Measurements from ENCODE around the gene TFEB.

Gene TFEB

DNA sequence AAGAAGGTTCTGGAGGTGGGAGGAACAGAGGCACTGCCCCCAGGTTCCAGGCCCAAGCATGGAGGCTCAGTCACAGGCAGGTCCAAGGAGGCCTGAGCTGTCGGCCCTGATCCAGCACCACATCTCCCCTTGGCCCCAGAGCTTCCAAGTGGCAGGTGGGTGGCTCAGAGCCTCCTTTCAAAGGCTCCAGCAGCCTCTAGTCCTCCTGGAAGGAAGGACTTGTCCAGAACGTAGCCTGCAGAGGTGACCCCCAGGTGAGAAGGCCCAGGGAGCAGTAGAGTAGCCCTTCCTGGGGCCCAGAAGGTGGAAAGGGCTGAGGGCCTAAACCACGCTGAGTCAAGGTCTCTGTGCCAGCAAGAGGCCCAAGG, 7.7 kb downstream of the TFEB start:
- Histone ChIP-seq H3K36me3 (ENCODE audit: control insufficient read depth in 2 of 2, insufficient read depth in 1 of 2, low read length in 2 of 2) (no peaks in the 10 kb centered on the region), H3K27ac (ENCODE audit: extremely low read depth, low read depth, low read length) (no peak overlapping the region), H3K4me1 (ENCODE audit: control insufficient read depth, insufficient read depth, low read length) (no peaks in the 10 kb centered on the region; the same call in 1 of the 2 replicates), H3K9me3 (ENCODE audit: control insufficient read depth, insufficient read depth, low read depth, low read length) (no peaks in the 10 kb centered on the region), H3K4me3 (ENCODE audit: low read depth, low read length) (no peak overlapping the region)
- TF ChIP-seq, protein P1, sequence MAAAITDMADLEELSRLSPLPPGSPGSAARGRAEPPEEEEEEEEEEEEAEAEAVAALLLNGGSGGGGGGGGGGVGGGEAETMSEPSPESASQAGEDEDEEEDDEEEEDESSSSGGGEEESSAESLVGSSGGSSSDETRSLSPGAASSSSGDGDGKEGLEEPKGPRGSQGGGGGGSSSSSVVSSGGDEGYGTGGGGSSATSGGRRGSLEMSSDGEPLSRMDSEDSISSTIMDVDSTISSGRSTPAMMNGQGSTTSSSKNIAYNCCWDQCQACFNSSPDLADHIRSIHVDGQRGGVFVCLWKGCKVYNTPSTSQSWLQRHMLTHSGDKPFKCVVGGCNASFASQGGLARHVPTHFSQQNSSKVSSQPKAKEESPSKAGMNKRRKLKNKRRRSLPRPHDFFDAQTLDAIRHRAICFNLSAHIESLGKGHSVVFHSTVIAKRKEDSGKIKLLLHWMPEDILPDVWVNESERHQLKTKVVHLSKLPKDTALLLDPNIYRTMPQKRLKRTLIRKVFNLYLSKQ (tag by site-specific recombination; IDR thresholded peaks at IDR 0.05; ENCODE audit: borderline replicate concordance): no peak
- TF ChIP-seq ZNF121 (tag by site-specific recombination; IDR thresholded peaks at IDR 0.05) (no peak), ZNF223 (tag by site-specific recombination; IDR thresholded peaks at IDR 0.05) (no peak), ZNF677 (tag by site-specific recombination; IDR thresholded peaks at IDR 0.05) (no peak), ZNF132 (tag by site-specific recombination; IDR thresholded peaks at IDR 0.05; ENCODE audit: borderline replicate concordance) (no peak), ZNF391 (tag by site-specific recombination; IDR thresholded peaks at IDR 0.05; ENCODE audit: borderline replicate concordance, low read depth) (no peak), ZEB2 (tag by site-specific recombination; IDR thresholded peaks at IDR 0.05) (no peak), BCL11A (tag by site-specific recombination; IDR thresholded peaks at IDR 0.05; ENCODE audit: low read depth) (no peak), ZNF530 (tag by site-specific recombination; IDR thresholded peaks at IDR 0.05; ENCODE audit: low read depth) (no peak), SALL2 (tag by site-specific recombination; IDR thresholded peaks at IDR 0.05; ENCODE audit: borderline replicate concordance) (no peak), ZNF670 (tag by site-specific recombination; IDR thresholded peaks at IDR 0.05; ENCODE audit: low read depth) (no peak), MZF1 (tag by site-specific recombination; IDR thresholded peaks at IDR 0.05; ENCODE audit: borderline replicate concordance) (no peak), ZNF239 (tag by site-specific recombination; IDR thresholded peaks at IDR 0.05) (no peak), ZNF561 (tag by site-specific recombination; IDR thresholded peaks at IDR 0.05; ENCODE audit: borderline replicate concordance) (no peak)
- TF ChIP-seq, protein P2, sequence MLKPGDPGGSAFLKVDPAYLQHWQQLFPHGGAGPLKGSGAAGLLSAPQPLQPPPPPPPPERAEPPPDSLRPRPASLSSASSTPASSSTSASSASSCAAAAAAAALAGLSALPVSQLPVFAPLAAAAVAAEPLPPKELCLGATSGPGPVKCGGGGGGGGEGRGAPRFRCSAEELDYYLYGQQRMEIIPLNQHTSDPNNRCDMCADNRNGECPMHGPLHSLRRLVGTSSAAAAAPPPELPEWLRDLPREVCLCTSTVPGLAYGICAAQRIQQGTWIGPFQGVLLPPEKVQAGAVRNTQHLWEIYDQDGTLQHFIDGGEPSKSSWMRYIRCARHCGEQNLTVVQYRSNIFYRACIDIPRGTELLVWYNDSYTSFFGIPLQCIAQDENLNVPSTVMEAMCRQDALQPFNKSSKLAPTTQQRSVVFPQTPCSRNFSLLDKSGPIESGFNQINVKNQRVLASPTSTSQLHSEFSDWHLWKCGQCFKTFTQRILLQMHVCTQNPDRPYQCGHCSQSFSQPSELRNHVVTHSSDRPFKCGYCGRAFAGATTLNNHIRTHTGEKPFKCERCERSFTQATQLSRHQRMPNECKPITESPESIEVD (tag by site-specific recombination; IDR thresholded peaks at IDR 0.05): no peak
- TF ChIP-seq, protein P3, sequence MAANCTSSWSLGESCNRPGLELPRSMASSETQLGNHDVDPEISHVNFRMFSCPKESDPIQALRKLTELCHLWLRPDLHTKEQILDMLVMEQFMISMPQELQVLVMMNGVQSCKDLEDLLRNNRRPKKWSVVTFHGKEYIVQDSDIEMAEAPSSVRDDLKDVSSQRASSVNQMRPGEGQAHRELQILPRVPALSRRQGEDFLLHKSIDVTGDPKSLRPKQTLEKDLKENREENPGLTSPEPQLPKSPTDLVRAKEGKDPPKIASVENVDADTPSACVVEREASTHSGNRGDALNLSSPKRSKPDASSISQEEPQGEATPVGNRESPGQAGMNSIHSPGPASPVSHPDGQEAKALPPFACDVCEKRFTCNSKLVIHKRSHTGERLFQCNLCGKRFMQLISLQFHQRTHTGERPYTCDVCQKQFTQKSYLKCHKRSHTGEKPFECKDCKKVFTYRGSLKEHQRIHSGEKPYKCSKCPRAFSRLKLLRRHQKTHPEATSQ (tag by site-specific recombination; IDR thresholded peaks at IDR 0.05): no peak
- TF ChIP-seq, protein P4, sequence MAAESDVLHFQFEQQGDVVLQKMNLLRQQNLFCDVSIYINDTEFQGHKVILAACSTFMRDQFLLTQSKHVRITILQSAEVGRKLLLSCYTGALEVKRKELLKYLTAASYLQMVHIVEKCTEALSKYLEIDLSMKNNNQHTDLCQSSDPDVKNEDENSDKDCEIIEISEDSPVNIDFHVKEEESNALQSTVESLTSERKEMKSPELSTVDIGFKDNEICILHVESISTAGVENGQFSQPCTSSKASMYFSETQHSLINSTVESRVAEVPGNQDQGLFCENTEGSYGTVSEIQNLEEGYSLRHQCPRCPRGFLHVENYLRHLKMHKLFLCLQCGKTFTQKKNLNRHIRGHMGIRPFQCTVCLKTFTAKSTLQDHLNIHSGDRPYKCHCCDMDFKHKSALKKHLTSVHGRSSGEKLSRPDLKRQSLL (tag by site-specific recombination; IDR thresholded peaks at IDR 0.05): no peak
- ChIA-PET CTCF (interaction anchor here (0.7 to 1.6 kb wide), 3 partner anchors 27 to 359 kb away, joined by 3 to 7 read pairs (median 3); partner anchors contain the start of gene TOMM6), POLR2A (no interaction called here)

DNA sequence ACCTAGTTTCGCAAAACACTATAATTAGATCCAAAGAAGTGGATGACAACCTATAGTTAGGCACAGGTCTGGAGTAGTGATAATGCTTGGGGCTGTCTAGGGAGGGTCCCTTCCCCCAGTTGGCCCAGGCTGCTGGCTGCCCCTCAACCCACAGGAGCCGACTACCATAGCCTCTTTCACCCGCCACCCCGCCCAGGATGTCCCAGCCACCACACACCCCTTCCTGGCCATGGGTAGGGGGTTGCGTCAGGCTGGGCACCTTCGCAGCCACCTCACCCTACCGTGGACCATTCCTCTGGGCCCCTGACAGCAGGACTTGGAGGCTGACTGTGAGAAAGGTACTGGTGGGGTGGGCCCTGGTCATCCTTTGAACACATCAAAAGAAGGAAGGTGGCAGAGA, 8.5 kb downstream of the TFEB start:
- H3K4me1 ChIP-seq (ENCODE audit: control insufficient read depth, insufficient read depth, low read length): no peaks in the 10 kb centered on the region; the same call in 1 of the 2 replicates
- H3K4me3 ChIP-seq (ENCODE audit: low read depth, low read length): no peak overlapping the region
- ChIA-PET POLR2A (no interaction called here), CTCF (interaction anchor here (1.6 kb wide), 1 partner anchor 60 kb away, joined by 7 read pairs; the partner anchor contains the start of gene TOMM6)
- H3K9me3 ChIP-seq (ENCODE audit: control insufficient read depth, insufficient read depth, low read depth, low read length): no peaks in the 10 kb centered on the region
- no peaks in the 10 kb centered on the region for H3K36me3 ChIP-seq (ENCODE audit: control insufficient read depth in 2 of 2, insufficient read depth in 1 of 2, low read length in 2 of 2)
- H3K27ac ChIP-seq (ENCODE audit: extremely low read depth, low read depth, low read length): no peak overlapping the region
- no peak for TF ChIP-seq YY1 (tag by site-specific recombination; IDR thresholded peaks at IDR 0.05)
- TF ChIP-seq, protein P5, sequence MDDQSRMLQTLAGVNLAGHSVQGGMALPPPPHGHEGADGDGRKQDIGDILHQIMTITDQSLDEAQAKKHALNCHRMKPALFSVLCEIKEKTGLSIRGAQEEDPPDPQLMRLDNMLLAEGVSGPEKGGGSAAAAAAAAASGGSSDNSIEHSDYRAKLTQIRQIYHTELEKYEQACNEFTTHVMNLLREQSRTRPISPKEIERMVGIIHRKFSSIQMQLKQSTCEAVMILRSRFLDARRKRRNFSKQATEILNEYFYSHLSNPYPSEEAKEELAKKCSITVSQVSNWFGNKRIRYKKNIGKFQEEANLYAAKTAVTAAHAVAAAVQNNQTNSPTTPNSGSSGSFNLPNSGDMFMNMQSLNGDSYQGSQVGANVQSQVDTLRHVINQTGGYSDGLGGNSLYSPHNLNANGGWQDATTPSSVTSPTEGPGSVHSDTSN (CRISPR knock-in tag; IDR thresholded peaks at IDR 0.05): no peak
- TF ChIP-seq, protein P6, sequence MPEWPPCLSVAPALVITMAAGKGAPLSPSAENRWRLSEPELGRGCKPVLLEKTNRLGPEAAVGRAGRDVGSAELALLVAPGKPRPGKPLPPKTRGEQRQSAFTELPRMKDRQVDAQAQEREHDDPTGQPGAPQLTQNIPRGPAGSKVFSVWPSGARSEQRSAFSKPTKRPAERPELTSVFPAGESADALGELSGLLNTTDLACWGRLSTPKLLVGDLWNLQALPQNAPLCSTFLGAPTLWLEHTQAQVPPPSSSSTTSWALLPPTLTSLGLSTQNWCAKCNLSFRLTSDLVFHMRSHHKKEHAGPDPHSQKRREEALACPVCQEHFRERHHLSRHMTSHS (tag by site-specific recombination; IDR thresholded peaks at IDR 0.05): no peak
- TF ChIP-seq, protein P7, sequence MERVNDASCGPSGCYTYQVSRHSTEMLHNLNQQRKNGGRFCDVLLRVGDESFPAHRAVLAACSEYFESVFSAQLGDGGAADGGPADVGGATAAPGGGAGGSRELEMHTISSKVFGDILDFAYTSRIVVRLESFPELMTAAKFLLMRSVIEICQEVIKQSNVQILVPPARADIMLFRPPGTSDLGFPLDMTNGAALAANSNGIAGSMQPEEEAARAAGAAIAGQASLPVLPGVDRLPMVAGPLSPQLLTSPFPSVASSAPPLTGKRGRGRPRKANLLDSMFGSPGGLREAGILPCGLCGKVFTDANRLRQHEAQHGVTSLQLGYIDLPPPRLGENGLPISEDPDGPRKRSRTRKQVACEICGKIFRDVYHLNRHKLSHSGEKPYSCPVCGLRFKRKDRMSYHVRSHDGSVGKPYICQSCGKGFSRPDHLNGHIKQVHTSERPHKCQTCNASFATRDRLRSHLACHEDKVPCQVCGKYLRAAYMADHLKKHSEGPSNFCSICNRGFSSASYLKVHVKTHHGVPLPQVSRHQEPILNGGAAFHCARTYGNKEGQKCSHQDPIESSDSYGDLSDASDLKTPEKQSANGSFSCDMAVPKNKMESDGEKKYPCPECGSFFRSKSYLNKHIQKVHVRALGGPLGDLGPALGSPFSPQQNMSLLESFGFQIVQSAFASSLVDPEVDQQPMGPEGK (tag by site-specific recombination; IDR thresholded peaks at IDR 0.05): no peak
- no peak for TF ChIP-seq GLIS2 (tag by site-specific recombination; IDR thresholded peaks at IDR 0.05)
- no peak for TF ChIP-seq KLF9 (tag by site-specific recombination; IDR thresholded peaks at IDR 0.05; ENCODE audit: low read depth)
- TF ChIP-seq ZNF514 (tag by site-specific recombination; IDR thresholded peaks at IDR 0.05): no peak
- TF ChIP-seq ZNF747 (tag by site-specific recombination; IDR thresholded peaks at IDR 0.05): no peak
- no peak for TF ChIP-seq ZNF335 (tag by site-specific recombination; conservative IDR thresholded peaks at IDR 0.05)
- TF ChIP-seq ZNF623 (tag by site-specific recombination; IDR thresholded peaks at IDR 0.05): no peak
